Measurements from ENCODE around the gene ERCC5.

Gene ERCC5

DNA sequence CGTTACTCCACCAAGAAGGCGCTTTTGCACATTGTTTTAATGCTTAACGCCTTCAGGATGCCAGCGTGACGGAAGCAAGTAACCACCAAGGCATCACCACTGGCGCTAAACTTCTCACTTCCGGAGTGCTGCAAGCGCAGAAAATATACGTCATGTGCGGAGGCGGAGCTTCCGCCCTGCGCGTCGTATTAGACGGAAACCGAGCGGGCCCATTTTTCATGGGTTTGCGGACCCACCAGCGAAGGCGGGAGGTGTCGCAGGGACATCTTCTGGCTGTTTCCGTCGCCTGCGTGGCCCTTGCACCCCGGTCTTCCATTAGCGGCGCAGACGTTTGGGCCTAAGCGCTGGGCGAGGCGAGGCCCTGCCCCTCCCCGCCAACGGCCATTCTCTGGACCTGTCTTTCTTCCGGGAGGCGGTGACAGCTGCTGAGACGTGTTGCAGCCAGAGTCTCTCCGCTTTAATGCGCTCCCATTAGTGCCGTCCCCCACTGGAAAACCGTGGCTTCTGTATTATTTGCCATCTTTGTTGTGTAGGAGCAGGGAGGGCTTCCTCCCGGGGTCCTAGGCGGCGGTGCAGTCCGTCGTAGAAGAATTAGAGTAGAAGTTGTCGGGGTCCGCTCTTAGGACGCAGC is at the start of gene ERCC5:
Gene ERCC5 (plus strand): TSS at position 403 of the 631 bp plus-strand sequence. CDS start 235 bp downstream, outside the sequence.
- peak; percentile 93 for DNase-seq (ENCODE audit: low read depth in 3 of 3)

DNA sequence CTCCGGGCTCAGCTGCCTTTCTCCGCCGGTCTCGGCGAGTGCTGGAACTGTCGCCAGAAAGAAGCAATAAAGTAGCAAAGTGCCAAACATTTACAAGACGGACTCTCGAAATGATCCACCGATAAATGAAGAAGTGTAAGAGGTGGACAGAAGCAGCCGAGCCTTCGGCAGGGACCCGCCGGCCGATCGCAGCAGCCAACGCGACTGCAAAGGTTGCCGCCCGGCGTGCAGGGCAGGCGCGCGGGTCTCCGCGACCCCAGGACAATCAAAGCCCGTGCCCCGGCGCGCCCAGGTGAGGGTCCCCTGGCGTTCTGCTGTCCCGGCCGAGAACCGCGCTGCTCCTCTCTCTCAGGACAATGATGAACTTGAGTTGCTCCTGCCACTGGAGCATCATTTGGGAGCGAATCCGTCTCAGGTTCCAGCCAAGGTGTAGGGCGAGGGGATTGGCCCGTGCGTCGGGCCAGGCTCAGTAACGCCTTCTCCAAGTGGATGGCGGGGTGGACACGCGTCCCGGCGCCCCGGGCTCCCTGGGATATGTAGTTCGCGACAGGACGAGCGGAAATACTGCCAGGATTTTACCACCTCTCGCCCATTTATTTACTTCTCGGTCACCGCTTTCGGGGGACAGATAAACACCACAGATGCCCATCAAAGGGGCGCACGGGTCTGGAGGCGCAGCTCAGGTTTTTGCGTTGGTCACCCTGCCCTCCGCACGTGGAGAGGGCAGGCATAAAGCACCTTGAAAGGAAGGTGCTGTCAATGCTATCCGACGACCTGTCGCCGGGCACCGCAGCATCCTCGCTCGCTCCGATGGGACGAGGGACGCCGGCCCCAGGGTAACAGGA is 47.0 kb upstream of the ERCC5 start, which contains the start of the genes BIVM and POGLUT2:
Gene BIVM (plus strand): TSS at position 539 of the 845 bp plus-strand sequence. CDS start 8,149 bp downstream, outside the sequence.
Gene POGLUT2 (minus strand): TSS at position 396 of the 845 bp plus-strand sequence. CDS start 306 bp downstream, at position 90.
- peak; percentile 68 to 75 (median 71) for DNase-seq (ENCODE audit: low read depth in 3 of 3)

DNA sequence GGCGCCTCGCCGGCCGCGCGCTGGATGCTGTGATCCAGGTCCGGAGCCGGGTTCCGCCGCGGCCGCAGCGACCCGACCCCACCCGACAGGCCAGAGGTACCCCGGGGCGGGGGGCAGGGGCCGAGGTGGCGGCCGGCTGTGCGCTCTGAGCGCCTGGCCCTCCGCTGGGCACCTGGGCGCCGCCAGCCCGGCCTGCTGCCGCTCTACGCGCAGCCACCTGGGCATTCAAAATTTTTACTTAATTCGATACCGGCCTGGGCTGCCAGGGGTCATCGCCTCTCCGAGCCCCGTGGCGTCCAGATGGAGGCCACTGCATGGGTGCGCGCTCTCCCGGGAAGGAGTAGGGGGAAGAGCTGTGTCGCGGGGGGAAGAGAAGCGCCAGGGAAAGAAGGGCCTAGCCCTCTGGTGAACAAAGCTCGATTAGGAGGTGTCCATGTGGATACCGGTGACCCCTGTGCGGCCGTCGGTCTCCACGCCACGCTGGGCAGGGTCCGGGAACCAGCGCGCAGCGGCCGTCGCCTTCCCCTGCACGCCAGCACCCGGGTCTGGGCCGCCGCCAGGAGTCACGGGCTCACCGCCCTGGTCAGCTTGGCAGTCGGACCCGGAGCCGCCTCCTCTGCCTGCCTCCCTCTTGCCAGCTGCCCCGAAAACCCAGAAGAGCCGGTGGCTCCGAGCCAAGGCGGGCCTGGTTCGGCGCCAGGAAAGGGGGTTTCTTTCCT is 46.2 kb upstream of the ERCC5 start:
- peak in 1 of 3 donors; percentile 11 for DNase-seq (ENCODE audit: low read depth in 3 of 3)

DNA sequence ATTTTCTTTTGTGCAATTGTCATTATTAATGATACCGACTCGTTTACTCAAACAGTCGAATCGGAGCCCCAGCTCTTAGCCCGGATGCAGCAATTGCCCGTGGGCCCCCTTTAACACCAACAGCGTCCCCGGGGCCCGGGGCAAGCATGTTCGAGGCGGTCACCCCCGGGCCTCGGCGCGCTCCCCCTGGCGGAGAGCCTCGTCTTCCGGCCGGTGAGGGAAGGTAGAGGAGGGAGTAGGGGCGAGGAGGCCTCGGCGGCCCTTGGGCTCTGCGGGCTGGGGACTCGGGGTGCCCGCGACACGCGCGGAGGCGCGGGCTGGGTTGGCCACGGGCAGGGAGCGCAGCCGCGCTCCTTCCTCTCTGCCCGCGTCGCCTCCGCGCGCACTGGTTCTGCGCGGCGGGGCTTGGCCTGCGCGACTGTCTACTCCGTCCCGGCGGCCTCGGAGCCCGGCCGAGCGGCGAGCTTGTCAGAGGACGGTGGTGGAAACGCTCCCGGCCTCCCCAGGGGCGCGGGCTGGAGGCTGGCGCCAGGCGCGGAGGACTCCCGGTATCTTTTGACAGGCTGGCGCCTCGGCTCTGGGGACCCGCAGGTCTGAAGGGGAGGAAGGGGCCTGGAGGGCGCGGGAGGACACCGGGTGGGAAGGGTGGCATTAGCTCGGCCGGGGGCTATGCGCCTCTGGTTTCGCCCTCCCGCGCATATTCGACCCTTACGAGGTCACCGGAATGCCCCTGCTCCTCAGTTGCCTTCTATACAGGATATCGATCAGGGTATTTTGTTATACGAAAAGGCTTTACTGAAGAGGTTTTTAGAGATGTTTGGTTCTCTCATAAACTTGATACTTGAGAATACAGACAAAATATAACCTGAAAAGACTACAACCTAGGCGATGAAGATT is 45.4 kb upstream of the ERCC5 start:
- DNase-seq (ENCODE audit: low read depth in 3 of 3) = peak; percentile 64 to 76 (median 72)

DNA sequence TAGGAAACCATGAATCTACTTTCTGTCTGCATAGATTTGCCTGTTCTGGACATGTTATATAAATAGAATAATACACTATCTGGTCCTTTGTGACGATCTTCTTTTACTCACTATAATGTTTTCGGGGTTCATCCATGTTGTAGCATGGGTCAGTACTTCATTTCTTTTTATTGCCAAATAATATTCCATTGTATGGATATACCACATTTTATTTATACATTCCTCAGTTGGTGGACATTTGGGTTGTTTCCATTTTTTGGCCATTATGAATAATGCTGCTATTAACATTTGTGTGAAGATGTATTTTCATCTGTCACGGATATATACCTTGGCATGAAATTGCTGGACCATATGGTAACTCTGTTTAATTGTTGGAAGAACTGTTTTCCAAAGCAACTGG is 40.2 kb upstream of the ERCC5 start:
- no peak for DNase-seq (ENCODE audit: low read depth in 3 of 3)

DNA sequence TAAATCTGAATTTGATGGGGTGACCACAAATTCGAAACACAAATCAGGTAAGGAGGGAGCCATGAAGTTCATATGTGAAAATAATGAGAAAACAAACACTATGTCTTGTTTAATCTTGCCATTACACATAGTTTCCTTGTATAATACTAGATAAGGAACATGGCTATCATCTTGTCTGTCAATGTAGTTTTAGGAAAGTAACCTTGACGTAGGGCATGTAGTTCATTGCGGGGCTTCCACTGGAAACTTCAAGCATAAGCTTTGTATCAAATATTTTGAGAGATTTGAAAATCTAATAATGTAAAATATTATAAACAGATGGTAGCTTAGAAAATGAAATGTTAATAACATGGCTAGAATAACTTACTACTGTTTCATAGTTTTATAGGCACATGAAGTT is 38.1 kb upstream of the ERCC5 start:
- DNase-seq (ENCODE audit: low read depth in 3 of 3) = no peak

DNA sequence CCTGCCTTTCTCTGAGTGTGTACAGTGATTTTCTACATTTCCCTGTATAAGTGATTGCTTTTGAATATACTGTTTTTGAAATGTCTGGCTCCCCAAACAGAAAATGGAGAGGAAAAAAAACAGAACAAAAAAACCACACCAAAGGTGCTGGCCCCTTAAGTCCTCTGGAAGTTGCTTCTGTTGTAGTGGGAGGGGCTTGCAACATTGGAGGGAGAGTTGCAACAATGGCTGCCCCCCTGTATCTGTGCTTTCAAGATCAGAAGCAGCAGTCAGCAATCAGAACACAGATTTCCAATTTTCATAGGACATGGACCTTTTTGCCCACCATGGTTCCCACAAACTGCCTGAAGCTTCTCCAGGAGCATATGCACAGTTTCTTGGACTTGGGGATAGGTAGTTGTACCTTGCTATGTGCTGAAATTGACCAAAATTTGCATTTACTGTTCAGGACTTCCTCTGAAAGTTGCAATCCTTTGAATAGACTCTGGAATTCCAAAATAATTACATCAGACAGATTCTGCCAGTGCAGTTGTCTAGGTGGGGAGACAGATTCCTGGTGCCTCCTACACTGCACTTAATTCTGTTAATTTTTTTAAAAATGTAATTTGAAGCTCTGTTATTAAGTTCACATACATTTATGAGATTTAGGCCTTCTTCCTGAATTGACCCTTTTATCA is 33.1 kb upstream of the ERCC5 start:
- no peak for DNase-seq (ENCODE audit: low read depth in 3 of 3)

DNA sequence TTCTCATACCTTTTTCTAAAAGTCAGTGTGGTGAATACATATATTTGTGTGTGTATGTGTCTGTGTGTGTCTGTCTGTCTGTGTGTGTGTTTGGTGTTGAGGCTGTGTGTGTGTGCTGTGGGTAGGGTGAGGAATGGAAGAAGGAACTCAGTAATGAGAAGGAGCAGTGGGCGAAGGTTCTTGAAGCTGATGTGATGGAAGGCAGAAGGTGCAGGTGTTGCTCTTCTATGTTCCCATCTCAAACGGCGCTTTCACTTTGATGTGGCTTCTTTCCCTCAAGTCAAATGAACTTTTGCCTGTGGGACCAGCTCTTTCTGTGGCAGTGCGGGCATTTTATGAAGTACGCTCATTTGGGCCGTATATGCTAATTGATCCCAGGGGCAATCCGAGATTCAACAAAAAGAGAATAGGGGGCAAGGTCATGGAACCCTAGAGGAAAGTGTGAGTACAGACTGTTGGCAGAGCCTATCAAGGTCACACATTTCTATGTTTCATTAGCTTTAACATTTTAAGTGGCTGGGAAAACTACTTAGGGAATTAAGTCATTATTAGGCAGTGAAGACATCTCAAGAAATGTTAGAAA is 31.7 kb upstream of the ERCC5 start:
- DNase-seq (ENCODE audit: low read depth in 3 of 3) = no peak

DNA sequence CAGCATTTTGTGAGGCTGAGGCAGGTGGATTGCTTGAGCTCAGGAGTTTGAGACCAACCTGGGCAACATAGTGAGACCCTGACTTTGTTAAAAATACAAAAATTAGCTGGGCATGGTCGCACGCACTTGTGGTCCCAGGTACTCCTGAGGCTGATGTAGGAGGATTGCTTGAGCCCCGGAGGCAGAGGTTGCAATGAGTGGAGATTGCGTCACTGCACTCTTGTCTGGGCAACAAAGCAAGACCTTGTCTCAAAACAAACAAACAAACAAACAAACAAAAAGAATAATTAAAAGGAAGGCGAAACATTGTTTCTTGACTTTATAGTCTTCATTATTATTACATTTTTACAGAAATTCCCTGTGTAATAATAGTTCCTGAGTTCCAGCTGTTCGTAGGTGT is 31.0 kb upstream of the ERCC5 start:
- DNase-seq (ENCODE audit: low read depth in 3 of 3) = no peak

DNA sequence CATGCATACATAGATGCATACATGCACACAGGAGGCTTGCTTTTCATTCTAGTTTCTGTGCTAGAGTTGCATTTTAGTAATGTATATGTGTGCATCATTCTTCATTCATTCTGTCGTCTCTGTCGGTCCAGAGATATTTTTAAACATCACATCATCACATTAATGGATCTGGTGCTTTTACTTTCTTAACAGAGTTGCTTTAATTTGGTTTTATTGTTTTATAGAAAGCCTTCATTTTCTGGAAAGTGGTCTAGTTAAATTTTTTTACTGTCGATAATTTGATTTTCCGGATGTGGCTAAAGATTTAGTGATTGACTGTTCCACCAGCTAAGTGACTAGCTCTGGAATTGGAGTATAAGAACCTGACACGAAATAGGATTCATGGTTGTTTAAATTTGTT is 30.0 kb upstream of the ERCC5 start:
- DNase-seq (ENCODE audit: low read depth in 3 of 3) = no peak

DNA sequence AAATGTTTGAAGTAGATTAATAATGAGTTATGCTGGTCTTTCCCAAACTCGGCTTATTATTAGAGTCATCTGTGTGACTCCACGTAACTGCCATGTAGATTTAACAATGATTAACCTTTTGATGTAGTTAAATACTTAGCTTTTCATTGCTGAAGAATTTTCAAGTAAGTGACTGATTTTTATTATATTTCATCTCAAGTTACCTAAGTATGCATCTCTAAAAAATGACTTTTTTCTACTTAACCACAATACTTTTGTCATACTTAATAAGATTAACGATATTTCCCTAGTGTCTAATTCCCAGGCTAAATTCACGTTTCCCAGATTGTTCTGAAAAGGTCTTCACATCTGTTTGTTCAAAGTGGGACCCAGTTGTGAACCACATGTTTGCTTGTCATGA is 29.1 kb upstream of the ERCC5 start:
- no peak for DNase-seq (ENCODE audit: low read depth in 3 of 3)

DNA sequence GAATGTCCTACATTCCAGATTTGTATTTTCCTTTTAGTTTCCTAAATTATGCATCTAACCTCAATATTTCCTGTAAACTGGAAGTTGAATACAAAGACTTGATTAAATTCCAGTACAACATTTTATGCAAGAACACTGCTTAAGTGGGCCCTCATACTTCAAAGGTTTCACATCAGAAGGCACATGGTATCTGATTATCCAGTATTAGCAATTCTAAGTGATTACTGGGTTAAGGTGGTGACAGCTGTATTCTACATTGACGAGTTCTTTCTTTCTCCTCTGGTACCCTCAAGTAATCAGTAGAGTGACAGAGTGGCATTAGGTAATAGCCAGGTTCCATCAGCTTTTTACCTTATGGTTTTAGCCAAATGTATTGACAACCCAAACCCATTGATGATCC is 28.6 kb upstream of the ERCC5 start:
- DNase-seq (ENCODE audit: low read depth in 3 of 3) = no peak

DNA sequence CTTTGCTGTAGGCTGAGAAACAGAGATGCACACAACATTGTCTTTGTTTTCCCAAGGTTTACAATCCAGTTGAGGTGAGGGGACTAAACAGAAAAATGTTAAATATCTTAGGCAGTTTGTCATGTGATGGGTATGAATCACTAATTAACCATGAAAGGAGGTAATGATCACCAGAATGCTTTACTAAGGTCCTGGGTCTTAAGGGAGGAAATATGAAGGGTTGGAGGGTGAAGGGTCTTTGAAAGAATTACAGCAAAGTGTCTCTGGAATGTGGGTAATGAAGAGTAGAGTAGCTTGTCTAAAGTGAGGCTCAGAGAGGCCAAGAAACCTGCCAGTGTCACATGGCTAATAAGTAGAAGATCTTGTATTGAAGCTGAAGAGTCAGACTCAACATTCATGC is 27.9 kb upstream of the ERCC5 start:
- DNase-seq (ENCODE audit: low read depth in 3 of 3) = no peak

DNA sequence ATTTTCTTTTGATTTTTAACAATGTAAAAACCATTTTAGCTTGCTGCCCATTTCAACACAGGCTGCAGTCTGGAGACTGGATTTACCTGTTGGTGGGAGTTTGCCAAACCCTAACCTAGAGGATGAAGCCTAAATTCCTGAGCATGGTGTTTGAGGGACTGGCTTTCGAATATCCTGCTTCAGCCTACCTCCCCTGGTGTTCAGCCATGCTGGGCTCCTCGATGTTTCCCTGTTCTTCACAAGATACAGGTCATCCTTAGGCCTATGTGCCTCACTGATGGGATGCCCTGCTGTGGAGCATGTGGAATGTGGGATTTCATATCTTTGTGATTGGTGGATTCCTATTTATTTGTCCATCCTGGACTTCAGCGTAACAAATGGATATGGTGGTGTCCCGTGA is 20.4 kb upstream of the ERCC5 start:
- DNase-seq (ENCODE audit: low read depth in 3 of 3) = no peak

DNA sequence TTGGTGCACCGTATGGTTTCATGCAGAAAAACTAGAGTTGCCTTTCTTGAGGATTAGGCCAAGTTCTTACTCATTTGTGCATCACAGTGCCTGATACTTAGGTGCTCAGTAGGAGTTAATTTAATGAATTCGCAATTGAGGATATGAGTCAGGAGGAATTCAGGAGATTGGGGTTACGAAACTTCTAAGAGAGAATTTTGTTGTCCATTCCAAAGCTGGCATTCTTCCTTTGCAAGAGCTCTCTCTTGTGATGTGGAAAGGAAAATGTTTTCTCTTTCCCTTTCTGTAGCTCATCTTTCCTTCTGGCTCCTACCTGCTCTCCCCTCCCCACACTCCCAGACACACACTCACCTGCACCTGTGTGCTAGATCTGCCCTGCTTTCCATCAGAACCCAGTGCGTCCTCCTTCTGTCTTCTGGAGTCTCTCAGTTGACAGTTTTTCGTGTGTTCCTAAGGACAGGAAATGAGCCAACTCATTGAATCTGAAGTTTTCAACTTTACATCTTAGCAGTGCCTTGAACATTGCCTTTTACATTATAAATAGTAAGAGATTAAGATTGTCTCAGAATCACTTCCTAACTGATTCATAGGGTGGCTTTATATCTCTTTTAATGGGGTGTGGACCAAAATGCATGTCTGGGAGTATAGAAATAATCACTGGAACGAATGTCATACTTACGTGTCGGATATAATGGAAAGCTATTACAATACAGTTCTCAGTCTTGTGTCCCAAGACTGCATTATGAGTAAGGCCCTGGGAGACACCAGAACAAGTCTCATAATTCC is 19.7 kb upstream of the ERCC5 start:
- DNase-seq (ENCODE audit: low read depth in 3 of 3) = no peak

DNA sequence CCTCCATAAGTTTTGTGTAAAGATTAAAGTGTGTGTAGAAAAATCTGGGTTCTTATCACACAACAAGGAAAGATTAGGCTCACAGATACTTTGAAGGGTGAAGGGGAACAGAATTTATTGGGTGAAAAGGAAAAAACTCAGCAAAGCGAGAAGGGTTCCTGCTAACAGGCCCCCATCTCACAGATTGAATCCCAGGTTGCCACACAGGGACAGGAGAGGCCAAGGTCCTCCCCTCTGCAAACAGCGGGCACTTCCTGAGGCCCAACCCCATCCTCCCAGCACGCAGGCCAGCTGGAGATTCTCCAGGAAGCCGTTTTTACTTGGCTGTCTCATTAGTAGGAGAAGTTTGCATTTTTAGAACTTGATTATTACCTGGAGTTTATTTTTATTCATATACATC is 15.2 kb upstream of the ERCC5 start:
- DNase-seq (ENCODE audit: low read depth in 3 of 3) = no peak

DNA sequence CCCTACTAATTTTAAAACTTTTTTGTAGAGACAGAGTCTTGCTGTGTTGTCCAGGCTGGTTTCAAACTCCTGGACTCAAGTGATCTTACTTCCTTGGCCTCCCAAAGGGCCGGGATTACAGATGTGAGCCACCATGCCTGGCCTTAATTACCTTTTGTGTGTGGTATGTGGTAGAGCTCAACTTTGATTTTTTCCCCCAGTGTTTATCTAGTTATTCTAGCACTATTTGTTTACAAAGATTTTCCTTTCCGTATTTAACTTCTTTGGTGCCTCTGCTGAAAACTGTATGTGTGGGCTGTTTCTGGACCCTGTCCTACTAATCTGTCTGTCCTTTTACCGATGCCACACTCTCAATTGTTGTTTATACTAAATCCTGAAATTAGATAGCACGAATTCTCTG is 9.4 kb upstream of the ERCC5 start:
- DNase-seq (ENCODE audit: low read depth in 3 of 3) = no peak

DNA sequence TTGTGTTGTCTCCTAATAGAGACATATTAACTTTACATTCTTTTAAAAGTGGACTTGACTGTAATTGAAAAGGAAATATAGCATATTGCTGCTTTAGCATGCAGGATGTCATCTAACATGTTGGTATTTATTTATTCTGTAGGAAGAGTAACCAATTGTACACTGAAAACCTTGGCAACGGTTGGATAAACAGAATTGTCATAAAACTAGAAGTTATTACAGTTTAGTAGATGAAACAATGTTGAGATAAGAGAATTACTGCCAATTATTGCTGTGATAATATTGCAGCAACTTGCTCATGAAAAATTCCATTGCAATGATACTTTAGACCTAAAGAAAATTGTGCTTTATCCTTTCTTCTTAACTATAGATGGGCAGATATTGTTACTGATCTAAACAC is 7.6 kb upstream of the ERCC5 start:
- no peak for DNase-seq (ENCODE audit: low read depth in 3 of 3)

DNA sequence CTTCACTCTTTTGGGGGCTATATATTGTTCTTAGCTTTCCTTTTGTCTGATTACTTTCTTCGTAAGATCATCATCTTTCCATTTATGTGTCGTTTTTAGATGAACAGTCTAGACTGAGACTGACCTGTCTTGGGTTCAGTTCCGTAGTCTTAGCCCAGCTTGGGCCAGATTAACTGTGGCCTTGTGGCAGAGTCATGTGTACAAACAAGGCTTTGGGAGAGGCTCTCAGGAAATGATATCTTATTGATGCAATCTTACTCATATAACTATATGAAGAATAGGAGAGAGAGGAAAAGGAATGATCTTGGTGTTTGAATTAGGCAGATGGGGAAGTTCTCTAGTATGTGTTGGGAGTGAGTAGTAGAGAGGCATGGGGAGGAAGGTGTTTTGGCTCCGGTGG is 6.8 kb upstream of the ERCC5 start:
- DNase-seq (ENCODE audit: low read depth in 3 of 3) = no peak

DNA sequence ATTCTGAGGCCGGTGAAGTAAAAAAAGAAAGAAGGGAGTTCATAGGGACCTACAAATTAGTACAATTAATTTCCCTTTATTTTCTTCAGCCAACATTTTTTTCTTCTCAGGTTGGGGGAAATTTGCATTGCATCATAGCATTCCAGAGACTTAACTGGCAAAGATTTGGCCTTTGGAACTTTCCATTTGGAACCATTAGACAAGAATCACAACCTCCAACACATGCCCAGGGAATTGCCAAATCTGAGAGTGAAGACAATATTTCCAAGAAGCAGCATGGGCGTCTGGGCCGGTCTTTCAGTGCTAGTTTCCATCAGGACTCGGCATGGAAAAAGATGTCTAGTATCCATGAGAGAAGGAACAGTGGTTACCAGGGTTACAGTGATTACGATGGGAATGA is 6.4 kb upstream of the ERCC5 start:
- no peak for DNase-seq (ENCODE audit: low read depth in 3 of 3)
